GM19043 (cell line): ENCODE results near the gene RGS4.

Experiments
- ATAC-seq: cut with Tn5 transposase; IDR thresholded peaks from one replicate; pipeline ENCODE4 v1.9.1; 2021; ENCODE audit warnings: low read depth; ENCODE audit not compliant: unreplicated experiment

Gene RGS4

GRCh38 chr1:163069142-163069541 is at the start of gene RGS4:
Gene RGS4 (plus strand): TSS chr1:163069361. CDS start chr1:163069485, 124 bp downstream.
- no peak for ATAC-seq

- no peak for ATAC-seq
Observed at GRCh38 chr1:163022129-163022528, 47.0 kb upstream of the RGS4 start.

- ATAC-seq, result no peak
Observed at GRCh38 chr1:163027610-163028009, 41.6 kb upstream of the RGS4 start.

- no peak for ATAC-seq
Observed at GRCh38 chr1:163029901-163030300, 39.3 kb upstream of the RGS4 start.

- ATAC-seq, result no peak
Observed at GRCh38 chr1:163035446-163036249, 33.5 kb upstream of the RGS4 start.

GRCh38 chr1:163036671-163037070 is 32.5 kb upstream of the RGS4 start:
- ATAC-seq, result no peak

GRCh38 chr1:163038928-163039706 is 30.0 kb upstream of the RGS4 start:
- ATAC-seq, result no peak

GRCh38 chr1:163039707-163040093 is 29.5 kb upstream of the RGS4 start:
- ATAC-seq, result no peak

- ATAC-seq, result no peak
Observed at GRCh38 chr1:163046071-163046470, 23.1 kb upstream of the RGS4 start.

- no peak for ATAC-seq
Observed at GRCh38 chr1:163047951-163048659, 21.1 kb upstream of the RGS4 start.

- no peak for ATAC-seq
Observed at GRCh38 chr1:163048869-163049268, 20.3 kb upstream of the RGS4 start.

- ATAC-seq, result no peak
Observed at GRCh38 chr1:163049296-163049695, 19.9 kb upstream of the RGS4 start.

- ATAC-seq, result no peak
Observed at GRCh38 chr1:163050496-163050895, 18.7 kb upstream of the RGS4 start.

- no peak for ATAC-seq
Observed at GRCh38 chr1:163054181-163054591, 15.0 kb upstream of the RGS4 start.

GRCh38 chr1:163055005-163055404 is 14.2 kb upstream of the RGS4 start:
- no peak for ATAC-seq

GRCh38 chr1:163055531-163055930 is 13.6 kb upstream of the RGS4 start:
- ATAC-seq, result no peak

- no peak for ATAC-seq
Observed at GRCh38 chr1:163056831-163057230, 12.3 kb upstream of the RGS4 start.

GRCh38 chr1:163060343-163061007 is 8.7 kb upstream of the RGS4 start:
- ATAC-seq, result no peak

GRCh38 chr1:163063143-163063542 is 6.0 kb upstream of the RGS4 start:
- no peak for ATAC-seq

GRCh38 chr1:163063610-163064009 is 5.6 kb upstream of the RGS4 start:
- ATAC-seq, result no peak

- no peak for ATAC-seq
Observed at GRCh38 chr1:163066168-163066567, 3.0 kb upstream of the RGS4 start.
